Cardiac septum (tissue), 1 donor: ENCODE data around the gene SMURF2. TPM values are rescaled to one million over a fixed set of nuclear protein-coding genes. Genes with fewer than 3 reads are reported as not detected.
"Not testable (repeated sequence)": the region's sequence is repeated elsewhere in the genome, so short reads cannot be mapped to it uniquely, and the experiment has no call there.

Experiments used
- DNase-seq: peaks from one replicate; pipeline ENCODE4 v3.0.0-alpha.2; 2020; ENCODE audit warnings: low spot score
- intact Hi-C: fragments of 100-400 bp; cut with DNase I; formaldehyde crosslinking; loops from one replicate; pipeline ENCODE4 v1.14.0; 2022
- total RNA-seq: library from RNA; stranded (reverse); fragmentation: NEBNext Ultra II Directional; extraction: Animal tissue kit (Norgen Biotek cat#: 25700); gene quantifications from one replicate; pipeline ENCODE4 v1.2.1, GENCODE V29; 2021
- donor health status: DM: no; HTN: no; CAD: no.

SMURF2 gene
- total RNA-seq, 1 donor from 2014 or later: 17.4 TPM

- intact Hi-C loops, DNase-seq: not testable (repeated sequence)
These were observed 8.9 kb upstream of the SMURF2 start for GRCh38 chr17:64670843-64671590.

DNA sequence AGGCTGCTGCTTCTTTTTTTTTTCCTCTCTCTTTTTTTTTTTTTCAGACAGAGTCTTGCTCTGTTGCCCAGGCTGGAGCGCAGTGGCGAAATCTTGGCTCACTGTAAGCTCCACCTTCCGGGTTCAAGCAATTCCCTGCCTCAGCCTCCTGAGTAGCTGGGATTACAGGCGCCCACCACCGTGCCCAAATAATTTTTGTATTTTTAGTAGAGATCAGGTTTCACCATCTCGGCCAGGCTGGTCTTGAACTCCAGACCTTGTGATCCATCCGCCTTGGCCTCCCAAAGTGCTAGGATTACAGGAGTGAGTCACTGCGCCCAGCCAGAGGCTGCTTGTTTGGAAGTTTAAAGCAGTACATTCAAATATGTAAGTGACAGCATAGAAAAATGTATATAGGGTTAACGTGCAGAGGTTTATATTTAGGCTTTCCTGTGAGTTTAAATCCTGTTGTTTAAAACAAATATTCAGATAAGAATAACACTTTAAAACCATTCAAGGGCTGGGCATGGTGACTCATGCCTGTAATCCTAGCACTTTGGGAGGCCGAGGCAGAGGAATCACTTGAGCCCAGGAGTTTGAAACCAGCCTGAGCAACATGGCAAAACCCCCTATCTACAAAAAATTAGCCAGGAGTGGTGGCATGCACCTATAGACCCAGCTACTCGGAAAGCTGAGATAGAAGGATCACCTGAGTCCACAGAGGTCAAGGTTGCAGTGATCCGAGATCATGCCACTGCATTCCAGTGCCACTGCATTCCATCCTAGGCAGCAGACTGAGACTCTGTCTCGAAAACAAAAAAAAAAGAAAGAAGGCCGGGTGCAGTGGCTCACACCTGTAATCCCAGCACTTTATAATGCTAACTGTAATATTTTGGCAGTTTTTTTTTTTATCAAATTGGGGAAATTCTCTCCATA is 6.0 kb upstream of the SMURF2 start:
- DNase-seq, intact Hi-C loops: not testable (repeated sequence)

DNA sequence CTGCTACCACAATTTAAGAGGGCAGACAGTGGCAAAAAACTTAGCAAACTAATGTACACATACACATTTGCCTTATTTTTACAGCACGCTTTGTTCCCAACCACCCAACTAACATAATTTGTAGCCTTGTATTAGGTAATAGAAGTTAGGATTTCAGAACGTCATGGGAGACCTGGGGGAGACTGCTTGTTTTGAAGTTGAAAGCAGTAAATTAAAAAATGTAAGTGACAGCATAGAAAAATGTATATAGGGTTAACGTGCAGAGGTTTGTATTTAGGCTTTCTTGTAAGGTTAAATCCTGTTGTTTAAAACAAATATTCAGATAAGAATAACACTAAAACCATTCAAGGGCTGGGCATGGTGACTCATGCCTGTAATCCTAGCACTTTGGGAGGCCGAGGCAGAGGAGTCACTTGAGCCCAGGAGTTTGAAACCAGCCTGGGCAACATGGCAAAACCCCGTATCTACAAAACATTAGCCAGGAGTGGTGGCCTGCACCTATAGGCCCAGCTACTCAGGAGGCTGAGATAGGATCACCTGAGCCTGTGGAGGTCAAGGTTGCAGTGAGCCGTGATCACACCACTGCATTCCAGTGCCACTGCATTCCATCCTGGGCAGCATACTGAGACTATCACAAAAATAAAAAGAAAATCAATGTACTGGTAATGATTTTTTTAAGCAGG is 2.3 kb upstream of the SMURF2 start:
- intact Hi-C loops: loop anchor here (5.0 kb wide), 1 partner anchor 157 kb away; the partner anchor contains the start of genes CEP95 and DDX5
- DNase-seq: not testable (repeated sequence)

GRCh38 chr17:64663836-64664235 is 1.7 kb upstream of the SMURF2 start:
- intact Hi-C loops: loop anchor here (5.0 kb wide), 1 partner anchor 157 kb away; the partner anchor contains the start of genes CEP95 and DDX5
- not testable (repeated sequence) for DNase-seq

DNA sequence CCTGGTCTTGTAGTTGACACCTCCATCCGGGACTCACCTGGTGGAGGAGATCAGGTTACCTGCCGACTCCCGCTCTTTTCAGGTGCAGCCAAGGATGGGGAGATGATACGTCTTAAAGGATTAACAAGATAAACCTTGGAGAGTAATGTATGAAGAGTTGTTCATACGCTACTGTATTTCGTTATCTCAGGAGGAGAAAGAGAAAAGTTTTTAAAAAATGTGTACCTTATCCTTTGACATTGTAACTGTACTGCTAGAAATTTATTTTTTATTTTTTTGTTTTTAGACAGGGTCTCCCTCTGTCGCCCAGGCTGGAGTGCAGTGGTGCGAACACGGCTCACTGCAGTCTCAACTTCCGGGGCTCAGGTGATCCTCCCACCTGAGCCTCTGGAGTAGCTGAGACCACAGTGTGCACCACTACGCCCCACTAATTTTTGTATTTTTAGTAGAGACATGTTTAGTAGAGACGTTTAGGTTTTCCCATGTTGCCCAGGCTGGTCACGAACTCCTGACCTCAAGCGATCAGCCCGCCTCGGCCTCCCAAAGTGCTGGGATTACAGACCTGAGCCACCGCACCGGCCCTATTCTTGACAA is 764 bp upstream of the SMURF2 start:
- intact Hi-C loops: loop anchor here (5.0 kb wide), 1 partner anchor 156 kb away; the partner anchor contains the start of genes CEP95 and DDX5
- no peak for DNase-seq

GRCh38 chr17:64661726-64661975 is 456 bp downstream of the SMURF2 start:
- intact Hi-C loops: loop anchor here (5.0 kb wide), 1 partner anchor 154 kb away; the partner anchor contains the start of genes CEP95 and DDX5

DNA sequence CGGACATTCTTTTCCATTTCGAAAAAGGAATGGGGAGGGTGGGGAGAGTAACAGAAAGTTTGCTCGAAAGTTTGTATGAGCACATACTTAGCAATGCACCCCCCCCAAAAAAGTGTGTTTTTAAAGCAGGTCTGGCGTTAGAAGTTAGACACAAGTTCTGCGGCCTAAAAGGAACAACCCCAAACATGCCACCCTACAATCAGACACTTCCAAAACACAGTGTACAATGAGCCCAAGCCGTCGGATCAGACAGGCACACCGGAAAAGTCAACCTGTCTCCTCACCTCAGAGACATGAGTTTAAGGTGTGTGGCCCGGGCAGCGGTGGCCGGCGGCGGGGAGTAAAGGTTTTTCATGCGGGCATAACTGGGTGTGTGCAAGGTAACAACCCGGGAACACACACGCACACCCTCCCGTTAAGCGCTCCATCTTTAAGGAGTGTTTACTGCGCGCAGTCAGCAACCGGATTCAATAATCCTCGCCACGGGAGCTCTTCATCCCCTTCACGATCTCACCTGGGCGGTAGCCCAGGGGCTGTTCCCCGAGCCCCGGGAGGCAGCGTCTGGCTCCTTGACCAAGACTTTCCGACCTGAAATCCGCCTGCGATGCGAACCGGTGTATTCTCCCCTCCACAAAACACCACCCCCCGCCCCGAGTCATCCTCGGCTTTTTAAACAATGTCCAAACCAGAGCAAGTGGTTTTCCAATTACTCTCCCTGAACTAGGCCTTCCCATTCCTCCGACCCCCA is 955 bp downstream of the SMURF2 start:
- not testable (repeated sequence) for DNase-seq
- intact Hi-C loops: loop anchor here (5.0 kb wide), 1 partner anchor 154 kb away; the partner anchor contains the start of genes CEP95 and DDX5

More at GRCh38 chr17:64661726-64661975, 456 bp downstream of the SMURF2 start:
- DNase-seq: no peak

GRCh38 chr17:64660195-64660977 is 1.7 kb downstream of the SMURF2 start:
- intact Hi-C loops: loop anchor here (5.0 kb wide), 1 partner anchor 153 kb away; the partner anchor contains the start of genes CEP95 and DDX5
- not testable (repeated sequence) for DNase-seq

DNA sequence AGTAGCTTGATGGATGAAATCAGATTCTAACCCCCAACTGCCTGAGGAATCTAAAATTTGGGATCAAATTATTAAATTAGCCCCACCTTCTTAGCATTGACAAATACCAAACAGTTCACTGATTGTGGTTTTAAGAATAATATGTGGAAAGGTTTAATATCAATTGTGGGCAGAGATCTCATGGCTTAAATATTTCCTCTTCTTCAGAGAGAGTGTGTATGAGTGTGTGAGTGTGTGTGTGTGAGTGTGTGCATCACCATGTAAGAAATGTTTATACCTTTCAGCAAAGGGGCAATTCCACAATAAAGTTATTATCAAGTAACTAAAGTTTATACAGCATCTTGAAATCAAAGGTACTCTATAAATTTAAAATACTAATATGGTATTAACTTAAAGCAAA is 3.2 kb downstream of the SMURF2 start:
- intact Hi-C loops: no loop called here
- DNase-seq: no peak

GRCh38 chr17:64657610-64658125 is 4.4 kb downstream of the SMURF2 start:
- DNase-seq: no peak
- intact Hi-C loops: no loop called here

DNA sequence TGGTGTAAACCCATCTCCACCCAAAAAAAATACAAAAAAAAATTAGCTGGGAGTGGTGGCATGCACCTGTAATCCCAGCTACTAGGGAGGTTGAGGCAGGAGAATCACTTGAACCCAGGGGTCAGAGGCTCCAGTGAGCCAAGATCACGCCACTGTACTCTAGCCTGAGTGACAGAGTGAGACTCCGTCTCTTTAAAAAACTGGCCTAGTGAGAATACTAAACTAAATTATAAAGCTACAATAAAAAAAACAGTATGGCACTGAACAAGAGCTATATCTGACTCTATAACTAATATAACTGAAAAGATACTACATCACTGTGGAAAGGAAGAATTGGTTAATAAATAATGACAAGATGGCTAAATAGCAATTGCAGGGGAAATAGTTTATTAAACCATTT is 6.4 kb downstream of the SMURF2 start:
- intact Hi-C loops: no loop called here
- no peak for DNase-seq

- intact Hi-C loops: no loop called here
- DNase-seq: no peak
These were observed 8.1 kb downstream of the SMURF2 start for GRCh38 chr17:64653985-64654355.

DNA sequence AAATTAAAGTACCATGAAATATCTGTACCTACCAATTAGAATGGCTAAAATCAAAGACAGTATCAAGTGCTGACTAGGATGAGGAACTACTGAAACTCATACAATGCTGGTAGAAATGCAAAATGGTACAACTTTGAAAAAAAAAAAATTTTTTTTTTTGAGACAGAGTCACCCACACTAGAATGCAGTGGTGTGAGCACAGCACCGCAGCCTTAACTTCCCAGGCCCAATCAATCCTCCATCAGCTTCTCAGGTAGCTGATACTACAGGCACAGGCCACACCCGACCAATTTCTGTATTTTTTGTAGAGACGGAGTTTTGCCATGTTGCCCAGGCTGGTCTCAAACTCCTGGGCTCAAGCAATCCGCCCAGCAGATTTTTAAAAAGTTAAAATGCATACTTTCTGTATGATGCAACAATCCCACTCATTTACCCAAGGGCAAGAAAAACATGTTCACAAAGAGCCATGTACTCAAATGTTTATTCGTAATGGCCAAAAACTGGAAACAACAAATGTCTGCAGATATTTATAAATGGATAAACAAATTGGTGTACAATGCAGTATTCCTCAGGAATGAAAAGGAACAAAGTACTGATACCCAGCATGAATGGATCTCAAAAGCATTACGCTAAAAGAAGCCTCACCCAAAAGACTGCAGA is 8.7 kb downstream of the SMURF2 start:
- DNase-seq: no peak
- intact Hi-C loops: no loop called here

- intact Hi-C loops: no loop called here
- DNase-seq: no peak
These were observed 10.2 kb downstream of the SMURF2 start for GRCh38 chr17:64651889-64652288.

DNA sequence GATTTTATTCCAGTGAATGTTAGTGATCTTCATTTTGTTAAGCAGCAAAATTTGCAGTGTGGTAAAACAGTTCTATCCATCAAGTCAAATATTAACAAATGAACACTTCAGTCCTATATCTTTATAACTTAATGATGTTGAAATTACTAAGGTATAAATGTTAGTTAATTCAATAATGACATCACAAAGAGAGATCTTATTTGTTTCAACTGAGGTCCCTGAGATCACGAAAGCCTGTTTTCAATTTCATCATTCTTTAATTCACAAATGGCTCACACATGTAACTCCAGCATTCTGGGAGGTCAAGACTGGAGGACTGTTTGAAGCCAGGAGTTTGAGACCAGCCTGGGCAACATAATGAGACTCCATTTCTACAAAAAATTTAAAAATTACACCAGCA is 13.9 kb downstream of the SMURF2 start:
- DNase-seq: no peak
- intact Hi-C loops: loop anchor here (5.0 to 10.0 kb wide), 2 partner anchors 87 to 226 kb away; no protein-coding TSS in a partner anchor

DNA sequence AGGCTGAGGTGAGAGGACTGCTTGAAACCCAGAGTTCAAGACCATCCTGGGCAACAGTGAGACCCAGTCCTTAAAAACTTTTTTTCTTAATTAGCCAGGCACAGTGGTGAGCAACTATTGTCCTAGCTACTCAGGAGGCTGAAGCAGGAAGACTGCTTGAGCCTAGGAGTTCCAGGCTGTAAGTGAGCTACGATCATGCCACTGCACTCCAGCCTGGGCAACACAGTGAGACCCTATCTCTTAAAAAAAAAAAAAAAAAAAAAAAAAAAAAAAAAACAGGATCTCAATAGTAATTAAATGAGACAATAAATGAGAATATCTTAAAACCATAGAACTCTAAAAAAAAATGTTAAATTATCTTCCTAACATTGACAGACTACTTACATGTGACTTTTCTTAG is 14.3 kb downstream of the SMURF2 start:
- no peak for DNase-seq
- intact Hi-C loops: loop anchor here (5.0 to 10.0 kb wide), 2 partner anchors 87 to 226 kb away; no protein-coding TSS in a partner anchor

GRCh38 chr17:64639516-64639915 is 22.6 kb downstream of the SMURF2 start:
- intact Hi-C loops: no loop called here
- no peak for DNase-seq
